GM18861 (cell line): Measurements from ENCODE around the gene SPG7.

Experiments
- ATAC-seq: cut with Tn5 transposase; IDR thresholded peaks from one replicate; pipeline ENCODE4 v1.9.1; 2021; ENCODE audit not compliant: unreplicated experiment

SPG7 gene

DNA sequence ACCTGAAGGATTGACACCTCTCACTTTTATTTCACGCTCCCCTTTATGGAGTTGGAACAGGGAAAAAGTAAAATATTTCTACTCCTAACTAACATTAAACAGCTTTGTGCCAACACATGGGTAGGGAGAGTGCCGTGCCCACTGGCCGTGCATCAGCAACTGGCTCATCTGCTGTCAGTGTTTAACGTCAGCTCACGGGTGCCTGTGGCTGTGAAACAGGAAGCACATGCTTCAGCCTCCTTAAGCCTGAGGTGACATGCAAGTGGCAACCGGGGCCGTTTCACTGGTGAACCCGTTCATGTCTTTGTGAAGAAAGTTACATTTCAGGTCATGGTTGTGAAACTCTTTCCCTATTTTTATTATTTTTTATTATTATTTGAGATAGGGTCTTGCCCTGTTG lies 3.2 kb downstream of the SPG7 start:
- no peak for ATAC-seq

DNA sequence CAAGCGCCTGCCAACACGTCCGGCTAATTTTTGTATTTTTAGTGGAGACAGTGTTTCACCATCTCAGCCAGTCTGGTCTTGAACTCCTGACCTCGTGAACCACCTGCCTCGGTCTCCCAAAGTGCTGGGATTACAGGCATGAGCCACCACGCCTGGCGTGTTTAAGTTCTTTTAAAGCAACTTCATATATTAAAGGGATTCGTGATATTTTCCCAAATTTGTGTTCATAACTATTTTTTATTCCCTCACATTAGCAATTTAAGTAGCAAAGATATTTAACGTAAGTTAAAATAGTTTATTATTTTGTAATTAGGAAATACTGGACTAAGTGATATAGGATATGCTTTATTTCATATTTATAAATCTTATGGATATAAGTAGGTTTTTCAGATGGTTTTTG lies 4.2 kb downstream of the SPG7 start:
- no peak for ATAC-seq

DNA sequence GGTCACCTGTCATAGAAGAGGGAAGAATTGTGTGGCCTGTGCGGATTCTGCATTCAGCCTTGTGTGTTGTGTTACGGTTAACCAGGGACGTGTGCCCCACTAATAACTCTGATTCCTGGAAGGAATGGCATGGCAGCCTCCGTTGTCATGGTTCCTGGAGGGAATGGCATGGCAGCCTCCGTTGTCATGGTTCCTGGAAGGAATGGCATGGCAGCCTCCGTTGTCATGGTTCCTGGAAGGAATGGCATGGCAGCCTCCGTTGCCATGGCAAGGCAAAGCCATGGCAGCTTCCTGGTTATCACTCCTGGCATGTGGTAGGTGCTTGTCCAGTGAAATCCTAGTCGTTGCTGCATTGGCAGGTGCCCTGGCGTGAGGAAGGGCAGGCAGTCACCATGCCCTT lies 8.9 kb downstream of the SPG7 start:
- no peak for ATAC-seq

DNA sequence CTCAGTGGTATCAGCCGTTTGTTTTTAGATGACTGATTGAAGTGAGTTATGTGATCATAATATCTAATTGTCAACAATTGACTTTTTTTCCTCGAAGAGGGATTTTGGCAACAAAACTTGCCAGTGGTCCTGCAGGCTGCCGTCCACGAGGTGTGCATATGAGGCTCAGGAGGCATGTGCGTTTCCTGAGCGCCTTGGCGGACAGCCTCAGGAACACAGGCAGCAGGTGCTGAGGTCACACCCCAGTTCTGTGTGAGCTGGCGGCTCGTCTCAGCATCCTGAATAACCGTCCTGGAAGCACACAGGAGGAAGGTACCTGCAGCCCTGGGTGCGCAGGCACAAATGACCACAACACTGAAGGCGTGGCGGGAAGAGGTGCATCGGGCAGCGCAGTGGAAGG lies 11.7 kb downstream of the SPG7 start:
- no peak for ATAC-seq

DNA sequence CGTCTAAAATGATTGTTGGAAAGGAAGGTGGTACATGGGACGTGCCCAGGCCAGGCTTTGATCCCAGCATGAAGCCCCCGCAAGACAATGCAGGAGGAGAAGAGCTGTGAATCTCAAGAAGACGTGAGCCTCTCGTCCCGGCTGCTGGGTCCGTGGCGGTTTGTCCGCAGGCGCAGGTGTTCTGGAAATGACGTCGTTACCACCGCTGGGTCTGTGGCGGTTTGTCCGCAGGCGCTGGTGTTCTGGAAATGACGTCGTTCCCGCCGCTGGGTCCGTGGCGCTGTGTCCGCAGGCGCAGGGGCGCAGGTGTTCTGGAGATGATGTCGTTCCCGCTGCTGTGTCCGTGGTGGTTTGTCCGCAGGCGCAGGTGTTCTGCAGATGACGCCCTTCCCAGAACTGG lies 14.1 kb downstream of the SPG7 start:
- ATAC-seq = no peak

DNA sequence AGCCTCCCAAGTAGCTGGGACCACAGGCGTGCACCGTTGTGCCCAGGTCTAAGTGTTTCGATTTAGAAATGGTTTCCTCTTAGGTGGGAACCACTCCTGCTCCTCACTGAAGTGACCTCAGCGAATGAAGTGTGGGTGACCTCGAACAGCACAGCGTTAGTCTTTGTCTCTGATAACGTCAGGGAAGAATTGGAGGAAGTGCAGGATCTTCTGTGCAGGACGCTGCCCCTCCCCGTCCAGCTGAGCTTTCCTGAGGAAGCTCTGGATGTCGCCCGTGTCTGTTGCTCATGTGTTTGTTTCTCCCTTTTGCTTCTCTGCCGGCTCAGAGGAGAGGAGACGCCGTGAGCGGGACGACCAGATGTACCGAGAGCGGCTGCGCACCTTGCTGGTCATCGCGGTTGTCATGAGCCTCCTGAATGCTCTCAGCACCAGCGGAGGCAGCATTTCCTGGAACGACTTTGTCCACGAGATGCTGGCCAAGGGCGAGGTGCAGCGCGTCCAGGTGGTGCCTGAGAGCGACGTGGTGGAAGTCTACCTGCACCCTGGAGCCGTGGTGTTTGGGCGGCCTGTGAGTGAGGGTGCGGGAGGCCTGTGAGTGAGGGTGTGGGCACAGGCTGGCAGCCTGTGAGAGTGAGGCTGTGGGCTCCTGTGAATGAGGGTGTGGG lies 15.6 kb downstream of the SPG7 start:
- ATAC-seq = no peak

DNA sequence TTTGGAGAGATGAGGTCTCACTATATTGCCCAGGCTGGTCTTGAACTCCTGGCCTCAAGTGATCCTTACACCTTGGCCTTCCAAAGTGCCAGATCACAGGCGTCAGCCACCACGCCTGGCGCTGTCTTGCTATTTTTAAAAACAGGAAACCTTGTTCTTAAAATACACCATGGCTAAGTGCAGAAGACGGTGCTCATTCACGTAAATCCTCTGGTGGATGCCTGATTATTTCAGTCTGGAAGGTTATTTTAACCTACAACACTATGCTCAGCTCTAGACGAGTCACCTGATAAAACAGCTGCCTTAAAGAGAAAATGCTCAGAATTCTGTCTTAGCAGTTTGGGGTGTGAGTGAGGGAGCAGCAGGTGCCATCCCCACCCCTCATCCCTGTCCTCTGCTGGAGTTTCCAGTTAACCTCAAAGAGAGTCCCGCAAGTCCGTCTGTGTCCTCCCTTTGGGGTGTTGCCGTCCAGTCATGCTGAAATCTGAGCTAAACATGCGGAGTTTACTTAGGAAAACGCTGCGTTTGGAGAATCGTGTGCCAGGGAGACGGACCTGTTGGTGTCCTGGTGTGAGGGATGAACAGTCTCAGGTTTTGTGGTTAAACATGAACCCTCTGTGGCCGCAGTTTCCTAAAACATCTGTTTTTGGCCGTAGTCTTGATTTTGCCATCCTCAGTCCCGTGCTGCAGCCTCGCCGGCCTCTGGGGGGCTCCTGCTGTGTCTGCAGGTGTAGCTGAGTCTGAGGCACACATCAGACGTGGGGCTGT lies 17.1 kb downstream of the SPG7 start:
- ATAC-seq = no peak

DNA sequence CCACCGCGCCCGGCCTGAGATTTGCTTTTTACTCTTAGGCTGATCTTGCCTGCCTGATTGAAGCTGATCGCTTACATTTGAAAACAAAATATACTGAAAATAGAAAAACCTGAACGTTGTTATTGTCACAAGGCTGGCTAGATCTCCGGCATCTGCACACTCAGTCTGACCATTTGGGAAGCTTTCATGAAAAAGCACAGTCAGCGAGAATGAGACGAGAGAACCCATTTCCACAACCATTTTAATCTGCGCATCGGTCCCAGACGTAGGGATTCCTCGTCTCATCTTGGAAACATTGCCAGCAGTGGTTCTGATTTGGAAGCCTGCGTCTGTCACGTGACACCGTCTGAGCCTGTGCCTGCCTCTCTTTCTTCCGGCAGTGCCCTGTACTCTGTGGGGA lies 20.9 kb downstream of the SPG7 start:
- no peak for ATAC-seq

DNA sequence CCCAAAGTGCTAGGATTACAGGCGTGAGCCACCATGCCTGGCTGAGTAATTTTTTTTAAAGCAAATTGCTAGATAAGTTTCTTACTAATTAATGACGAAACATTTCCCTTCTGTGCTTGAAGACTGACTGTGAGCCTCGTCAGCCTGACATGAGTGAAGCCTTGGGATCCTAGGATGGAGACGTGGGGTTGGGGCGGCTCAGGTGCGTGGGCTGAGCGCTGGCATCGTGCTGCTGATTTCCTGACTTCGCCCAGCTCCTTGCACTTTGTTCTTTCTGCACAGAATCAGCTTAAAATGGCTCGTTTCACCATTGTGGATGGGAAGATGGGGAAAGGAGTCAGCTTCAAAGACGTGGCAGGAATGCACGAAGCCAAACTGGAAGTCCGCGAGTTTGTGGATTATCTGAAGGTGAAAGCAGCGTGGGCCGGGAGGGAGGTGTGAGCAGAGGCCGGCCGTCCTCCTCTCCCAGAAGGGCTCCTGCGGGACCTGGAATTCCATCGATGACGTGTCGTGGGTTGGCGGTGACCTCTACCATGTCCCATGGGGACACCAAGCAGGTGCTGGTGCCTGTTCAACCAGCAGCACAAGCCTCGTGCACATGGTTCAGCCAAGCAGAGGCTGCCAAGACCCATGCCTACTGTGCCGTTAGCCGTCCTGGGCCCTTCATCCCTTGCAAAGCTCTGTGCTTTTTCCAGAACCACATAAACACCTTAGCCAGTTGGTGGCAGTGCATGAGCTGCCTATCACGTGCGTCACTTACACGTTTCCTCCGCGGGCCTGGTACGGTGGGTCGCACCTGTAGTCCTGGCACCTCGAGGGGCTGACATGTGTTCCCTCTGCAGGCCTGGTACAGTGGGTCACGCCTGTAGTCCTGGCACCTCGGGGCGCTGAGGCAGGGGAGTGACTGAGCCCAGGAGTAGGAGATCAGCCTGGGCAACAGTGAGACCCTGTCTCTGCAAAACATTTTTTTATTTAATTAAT lies 22.5 kb downstream of the SPG7 start:
- no peak for ATAC-seq

DNA sequence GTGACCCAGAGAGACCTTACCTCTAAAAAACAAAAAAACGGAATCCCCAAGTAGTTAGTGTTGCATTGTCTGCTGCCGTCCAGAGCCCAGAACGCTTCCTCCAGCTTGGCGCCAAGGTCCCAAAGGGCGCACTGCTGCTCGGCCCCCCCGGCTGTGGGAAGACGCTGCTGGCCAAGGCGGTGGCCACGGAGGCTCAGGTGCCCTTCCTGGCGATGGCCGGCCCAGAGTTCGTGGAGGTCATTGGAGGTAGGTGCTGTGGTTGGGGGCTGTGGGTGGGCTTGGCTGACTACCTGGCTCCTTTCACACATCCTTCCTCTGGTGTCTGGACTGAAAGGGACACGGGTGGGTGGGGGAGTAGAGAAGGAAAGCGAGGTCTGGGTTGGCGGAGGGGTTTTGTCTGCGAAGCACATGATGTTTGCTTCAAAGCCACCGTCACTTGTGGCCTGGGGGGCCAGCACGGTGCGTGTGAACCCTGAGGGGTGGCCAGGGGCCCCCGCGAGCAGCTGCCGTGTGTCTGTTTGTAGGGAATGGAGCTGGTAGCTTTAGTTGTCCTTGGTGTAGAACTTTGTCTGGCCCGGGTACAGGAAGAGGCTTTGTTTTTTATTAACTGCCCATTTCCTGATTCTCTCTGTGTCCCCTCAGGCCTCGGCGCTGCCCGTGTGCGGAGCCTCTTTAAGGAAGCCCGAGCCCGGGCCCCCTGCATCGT lies 23.8 kb downstream of the SPG7 start:
- no peak for ATAC-seq

DNA sequence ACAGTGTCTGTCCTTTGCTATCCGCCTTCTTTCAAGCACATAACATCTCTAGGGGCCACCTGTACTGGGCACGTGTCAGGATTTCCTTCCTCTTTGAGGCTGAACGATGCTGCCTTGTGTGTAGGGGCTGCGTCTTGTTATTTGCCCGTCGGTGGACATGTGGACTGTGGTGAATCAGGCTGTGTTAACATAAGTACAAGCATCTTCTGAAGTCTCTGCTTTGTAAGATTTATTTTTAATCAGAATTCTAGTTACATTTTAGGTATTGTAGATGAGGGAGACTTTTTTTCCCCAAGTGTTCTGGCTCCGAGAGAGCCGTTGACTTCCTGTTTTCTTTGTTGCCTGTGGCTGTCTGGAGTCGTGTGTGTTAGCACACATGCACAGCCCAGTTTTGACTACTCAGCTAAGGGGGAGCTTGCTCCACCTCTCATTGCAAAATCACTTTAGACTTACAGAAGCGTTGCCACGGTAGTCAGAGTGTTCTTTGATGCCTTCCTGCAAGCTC lies 26.1 kb downstream of the SPG7 start:
- no peak for ATAC-seq

DNA sequence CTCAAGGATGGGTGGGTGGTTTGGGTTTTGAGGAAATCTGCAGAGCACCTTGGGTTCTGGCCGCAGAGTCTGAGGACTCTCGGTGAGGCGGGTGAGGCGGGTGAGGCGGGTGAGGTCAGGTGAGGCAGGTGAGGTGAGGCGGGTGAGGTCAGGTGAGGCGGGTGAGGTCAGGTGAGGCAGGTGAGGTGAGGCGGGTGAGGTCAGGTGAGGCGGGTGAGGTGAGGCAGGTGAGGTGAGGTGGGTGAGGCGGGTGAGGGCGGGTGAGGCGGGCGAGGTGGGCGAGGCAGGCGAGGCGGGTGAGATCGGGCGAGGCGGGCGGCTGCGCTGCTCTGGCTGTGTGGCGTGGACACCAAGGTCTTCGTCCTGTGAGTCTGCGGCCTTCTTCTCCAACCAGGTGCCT lies 28.2 kb downstream of the SPG7 start:
- ATAC-seq = no peak

DNA sequence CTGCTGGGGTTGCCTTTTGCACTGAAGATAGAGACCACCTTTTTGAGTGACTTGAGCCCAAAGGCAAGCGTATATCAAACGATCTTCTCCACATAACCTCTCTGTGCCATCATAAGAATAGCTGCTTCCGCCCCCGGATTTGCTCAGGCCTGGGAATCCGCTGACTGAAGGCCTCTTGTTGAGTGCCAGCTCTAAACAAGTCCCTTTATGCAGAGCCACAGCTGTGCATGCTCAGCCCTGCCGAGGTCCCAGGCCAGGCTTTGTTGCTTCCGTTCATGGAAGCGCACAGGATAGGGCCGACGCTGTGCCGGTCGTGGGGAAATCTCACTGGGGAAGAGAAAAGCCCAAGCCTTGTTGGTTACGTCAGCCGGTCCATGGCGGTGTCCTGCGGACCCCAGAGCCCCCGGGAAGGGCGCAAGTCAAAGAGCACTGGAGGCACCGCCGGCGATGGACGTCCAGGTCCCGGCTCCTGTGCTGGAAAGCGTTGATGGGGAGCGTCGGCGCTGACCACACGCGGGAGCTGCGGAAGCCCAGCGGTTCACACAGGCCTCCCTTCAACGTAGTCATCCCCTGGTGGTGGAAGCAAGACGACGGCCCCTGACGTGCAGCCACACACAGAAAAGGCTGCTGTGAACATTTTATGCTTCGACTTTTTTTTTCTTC lies 28.8 kb downstream of the SPG7 start:
- ATAC-seq = no peak

DNA sequence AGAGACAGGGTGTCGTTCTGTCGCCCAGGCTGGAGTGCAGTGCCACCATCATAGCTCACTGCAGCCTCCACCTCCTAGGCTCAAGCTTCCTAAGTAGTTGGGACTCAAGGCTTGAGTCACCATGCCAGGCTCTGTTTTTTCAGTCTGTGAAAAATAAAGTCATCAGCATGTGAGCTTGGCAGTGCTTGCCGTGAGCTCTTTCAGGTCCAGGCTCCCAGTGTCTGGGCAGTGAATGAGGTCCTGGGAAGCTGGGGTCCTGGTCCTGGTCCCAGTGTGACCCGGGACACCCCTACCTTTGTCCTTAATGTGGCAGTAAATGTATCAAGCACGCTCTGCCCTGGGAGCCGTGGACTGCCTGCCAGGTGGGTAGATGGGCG lies 29.3 kb downstream of the SPG7 start:
- ATAC-seq = no peak

DNA sequence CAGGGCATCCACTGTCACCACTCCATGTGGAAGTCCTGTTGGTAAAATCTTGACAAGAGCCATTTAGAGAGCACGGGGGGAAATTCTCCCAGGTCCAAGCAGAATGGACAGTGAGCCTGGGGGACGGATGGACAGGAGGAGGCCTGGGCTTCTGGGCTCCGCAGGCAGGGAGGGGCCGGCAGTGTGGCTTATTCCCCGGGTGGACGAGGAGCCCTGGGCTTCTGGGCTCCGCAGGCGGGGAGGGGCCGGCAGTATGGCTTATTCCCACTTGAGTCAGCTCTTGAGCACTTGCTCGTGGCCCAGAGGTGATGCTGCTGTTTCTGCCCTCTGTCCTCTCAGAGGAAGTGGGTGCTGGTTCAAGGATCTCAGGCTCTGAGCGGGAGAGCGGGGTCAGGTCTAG lies 30.1 kb downstream of the SPG7 start:
- no peak for ATAC-seq

DNA sequence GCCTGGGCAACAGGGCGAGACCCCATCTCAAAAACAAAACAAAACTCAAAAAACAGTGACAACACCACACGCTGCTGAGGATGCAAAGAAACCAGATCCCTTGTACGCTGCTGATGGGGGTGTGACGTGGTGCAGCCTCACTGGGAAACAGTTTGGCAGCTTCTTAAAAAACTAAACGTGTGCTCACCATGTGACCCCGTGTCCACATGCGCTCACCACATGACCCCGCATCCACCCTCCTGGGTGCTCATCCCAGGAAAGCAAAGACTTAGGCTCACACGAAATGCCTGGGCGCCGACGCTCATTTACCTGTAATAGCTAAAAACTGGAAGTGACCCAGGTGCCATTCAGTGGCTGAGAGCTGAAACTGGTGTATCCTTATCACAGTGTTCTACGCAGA lies 32.4 kb downstream of the SPG7 start:
- no peak for ATAC-seq

DNA sequence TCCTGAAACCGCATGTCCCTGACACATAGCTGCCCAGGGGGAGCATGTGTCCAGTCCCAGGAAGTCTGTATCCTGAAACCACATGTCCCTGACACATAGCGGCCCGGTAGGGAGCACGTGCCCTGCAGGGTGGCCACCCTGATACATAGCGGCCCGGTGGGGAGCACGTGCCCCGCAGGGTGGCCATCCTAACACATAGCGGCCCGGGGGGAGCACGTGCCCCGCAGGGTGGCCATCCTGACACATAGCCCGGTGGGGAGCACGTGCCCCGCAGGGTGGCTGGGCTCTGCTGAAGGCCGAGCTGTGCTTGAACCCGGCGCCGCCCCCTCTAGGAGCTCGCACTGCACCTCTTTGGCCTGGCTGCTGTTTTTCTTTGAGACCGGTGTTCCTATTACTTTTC lies 33.6 kb downstream of the SPG7 start:
- no peak for ATAC-seq

DNA sequence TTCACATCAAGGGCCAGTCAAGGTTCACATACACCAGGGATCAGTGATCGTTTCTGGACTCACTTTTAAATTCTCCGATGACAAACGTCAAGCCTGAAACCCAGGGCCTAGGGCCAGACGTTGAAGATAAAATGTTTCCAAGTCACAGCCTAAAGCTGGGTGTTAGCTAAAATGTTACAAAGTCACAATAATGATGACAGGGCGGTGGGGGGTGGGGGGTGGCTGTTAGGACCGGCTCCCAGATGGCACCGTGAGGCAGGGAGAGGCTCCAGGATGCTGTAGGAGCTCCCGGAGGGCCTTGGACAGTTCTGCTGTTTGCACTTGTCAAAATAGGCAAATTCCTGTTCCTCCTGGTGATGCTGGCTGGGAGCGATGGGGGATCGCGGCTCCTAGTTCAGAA lies 35.9 kb downstream of the SPG7 start:
- no peak for ATAC-seq

DNA sequence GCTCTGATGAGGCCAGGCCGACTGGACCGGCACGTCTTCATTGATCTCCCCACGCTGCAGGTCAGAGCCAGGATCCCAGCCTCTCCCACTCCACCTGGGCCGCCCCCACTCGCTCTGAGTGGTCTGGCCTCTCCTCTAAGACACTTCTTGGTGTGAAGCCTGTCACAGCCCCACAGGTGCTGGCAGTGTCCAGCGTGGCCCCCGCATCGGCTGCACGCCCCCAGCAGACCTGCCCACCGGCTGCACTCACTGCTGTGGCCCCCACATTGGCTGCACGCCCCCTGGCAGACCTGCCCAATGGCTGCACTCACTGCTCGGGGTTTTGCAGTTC lies 36.5 kb downstream of the SPG7 start:
- ATAC-seq = no peak

DNA sequence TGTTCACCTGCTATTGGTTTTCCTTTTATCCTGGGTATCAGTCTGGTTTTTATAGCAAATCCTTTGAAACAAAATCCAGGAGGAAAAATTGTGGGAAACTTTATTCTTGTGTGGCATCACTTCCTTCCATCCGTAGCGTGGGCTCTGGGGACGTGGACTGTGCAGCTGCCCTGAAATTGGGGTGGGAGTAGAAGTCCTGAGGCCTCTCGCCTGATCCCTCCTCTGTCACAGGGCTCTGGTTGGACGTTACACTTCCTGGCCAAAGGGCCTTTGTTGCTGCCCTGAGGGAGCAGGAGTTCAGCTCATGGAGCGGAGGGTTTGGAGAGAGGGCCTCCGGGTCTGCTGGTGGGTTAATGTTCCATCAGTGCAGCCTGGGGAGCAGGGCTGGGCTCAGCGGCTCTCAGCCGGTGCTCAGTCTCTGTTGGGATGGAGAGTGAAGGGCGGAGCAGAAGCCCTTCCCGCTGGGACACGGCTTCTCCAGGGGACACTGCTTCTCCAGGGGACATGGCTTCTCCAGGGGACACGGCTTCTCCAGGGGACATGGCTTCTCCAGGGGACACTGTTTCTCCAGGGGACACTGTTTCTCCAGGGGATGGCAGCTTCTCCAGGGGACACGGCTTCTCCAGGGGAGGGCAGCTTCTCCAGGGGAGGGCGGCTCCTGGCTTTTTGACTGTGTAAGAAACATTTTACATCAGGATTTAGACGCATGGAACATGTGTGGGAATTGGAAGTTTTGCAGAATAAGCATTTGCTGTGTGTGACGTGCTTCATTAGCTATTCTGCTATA lies 37.0 kb downstream of the SPG7 start:
- ATAC-seq = no peak
